Endothelial cell of umbilical vein (primary cell): ENCODE data around the gene PLAGL2. TPM values are rescaled to one million over a fixed set of nuclear protein-coding genes. Genes with fewer than 3 reads are reported as not detected.
"Not testable (repeated sequence)": the region's sequence is repeated elsewhere in the genome, so short reads cannot be mapped to it uniquely, and the experiment has no call there.

Experiments used
- BruUV-seq: library from RNA; stranded (reverse); fragments of 400-500 nt; replicated peaks from 2 replicates; lab custom pipeline; 2021; lab: Mats Ljungman, UMichigan
- CTCF ChIA-PET: fragments of 300-600, 350-600 bp; sonication (Branson Sonifier 250); formaldehyde crosslinking; loops from one replicate; lab custom pipeline; 2021; ENCODE audit warnings: antibody characterized with exemption, inconsistent platforms; lab: Charles Lee
- POLR2A ChIA-PET: fragments of 300-600, 350-600 bp; sonication (Branson Sonifier 250); formaldehyde crosslinking; loops from one replicate; lab custom pipeline; 2021; ENCODE audit warnings: antibody characterized with exemption, inconsistent platforms; lab: Charles Lee
- DNase-seq: peaks from one replicate; pipeline ENCODE4 v3.0.0-alpha.2; 2011; ENCODE audit warnings: low read depth, low spot score
- FAIRE-seq: peaks from 2 replicates; lab custom pipeline; 2011; peaks lifted over from hg19 to GRCh38; lab: Jason Lieb, UNC
- H2AFZ ChIP-seq: 2 replicates; pipeline ENCODE4 v1.6.0; 2012; ENCODE audit warnings: low read depth, low read length, control low read depth, inconsistent platforms
- H3K27ac ChIP-seq: 2 replicates; pipeline ENCODE4 v1.5.1; 2011; ENCODE audit warnings: low read depth, mild to moderate bottlenecking, control low read depth, low read length, moderate library complexity; ENCODE audit not compliant: insufficient read depth
- H3K27me3 ChIP-seq, 2 experiments: 2 replicates each; pipeline versions ENCODE4 v1.6.0 to v1.6.1; 2011; ENCODE audit warnings: low read length in 2 of 2, mixed read lengths in 1 of 2; ENCODE audit not compliant: control insufficient read depth in 2 of 2, insufficient read depth in 2 of 2
- H3K36me3 ChIP-seq, 2 experiments: 2 replicates in 1 of 2; 3 replicates in 1 of 2; pipeline ENCODE4 v1.5.1; 2011; ENCODE audit warnings: low read length in 2 of 2, mild to moderate bottlenecking in 1 of 2, moderate library complexity in 1 of 2; ENCODE audit not compliant: control insufficient read depth in 2 of 2, insufficient read depth in 2 of 2; ENCODE audit errors: extremely low read depth in 1 of 2
- H3K4me1 ChIP-seq: 3 replicates; pipeline ENCODE4 v1.5.1; 2011; ENCODE audit warnings: mild to moderate bottlenecking, low read length; ENCODE audit not compliant: control insufficient read depth, insufficient read depth; ENCODE audit errors: extremely low read depth
- H3K4me2 ChIP-seq: 2 replicates; pipeline ENCODE4 v1.6.1; 2011; ENCODE audit warnings: low read length, control low read depth, mixed read lengths; ENCODE audit not compliant: insufficient read depth
- H3K4me3 ChIP-seq, 3 experiments: fragments of 200-600 bp in 1 of 3; sonication (generic), shearing (Covaris generic) in 1 of 3; replicated peaks in 1 of 3; 2 replicates each; pipeline ENCODE4 v1.5.1; 2011 to 2016; ENCODE audit warnings: control low read depth in 3 of 3, low read length in 3 of 3, mild to moderate bottlenecking in 2 of 3, inconsistent platforms in 1 of 3, low read depth in 1 of 3, moderate library complexity in 1 of 3; ENCODE audit not compliant: insufficient read depth in 1 of 3
- H3K79me2 ChIP-seq: 2 replicates; pipeline ENCODE4 v1.6.0; 2012; ENCODE audit warnings: low read length, inconsistent platforms; ENCODE audit not compliant: control insufficient read depth, insufficient read depth
- H3K9ac ChIP-seq: replicated peaks from 2 replicates; pipeline ENCODE3; 2011; ENCODE audit warnings: low read length, control low read depth; ENCODE audit not compliant: insufficient read depth; ENCODE audit errors: extremely low read depth
- H3K9me1 ChIP-seq: replicated peaks from 3 replicates; pipeline ENCODE4 v1.6.0; 2011; ENCODE audit warnings: mild to moderate bottlenecking, low read length; ENCODE audit not compliant: control insufficient read depth, insufficient read depth; ENCODE audit errors: extremely low read depth
- H3K9me3 ChIP-seq: replicated peaks from 2 replicates; pipeline ENCODE4 v1.5.1; 2012; ENCODE audit warnings: low read length, inconsistent platforms; ENCODE audit not compliant: control insufficient read depth, insufficient read depth
- H4K20me1 ChIP-seq: replicated peaks from 2 replicates; pipeline ENCODE3; 2011; ENCODE audit warnings: mild to moderate bottlenecking, low read length; ENCODE audit not compliant: control insufficient read depth, insufficient read depth; ENCODE audit errors: extremely low read depth
- EZH2 ChIP-seq: IDR thresholded peaks from 2 replicates; pipeline ENCODE4 v1.6.1; 2012; ENCODE audit warnings: borderline replicate concordance, low read depth, mild to moderate bottlenecking, moderate library complexity, low read length, inconsistent platforms; ENCODE audit not compliant: severe bottlenecking
- FOS ChIP-seq: IDR thresholded peaks from 2 replicates; pipeline ENCODE4 v1.6.1; 2011; ENCODE audit warnings: mild to moderate bottlenecking, low read length, moderate library complexity, borderline replicate concordance; ENCODE audit not compliant: insufficient read depth
- GATA2 ChIP-seq: IDR thresholded peaks from 2 replicates; pipeline ENCODE4 v1.7.0; 2011; ENCODE audit warnings: low read depth, mild to moderate bottlenecking, moderate library complexity, mixed read lengths, low read length; ENCODE audit not compliant: insufficient read length, insufficient read depth
- JUN ChIP-seq: IDR thresholded peaks from 2 replicates; pipeline ENCODE4 v1.6.1; 2011; ENCODE audit warnings: borderline replicate concordance, low read depth; ENCODE audit not compliant: insufficient read length, insufficient read depth
- MYC ChIP-seq: IDR thresholded peaks from one replicate; pipeline ENCODE4 v1.6.1; 2011; ENCODE audit warnings: mild to moderate bottlenecking, low read depth, low read length
- POLR2A ChIP-seq: IDR thresholded peaks from 2 replicates; pipeline ENCODE4 v1.6.1; 2012; ENCODE audit warnings: low read depth, mild to moderate bottlenecking, control low read depth, low read length
- POLR2AphosphoS5 ChIP-seq: IDR thresholded peaks from 2 replicates; pipeline ENCODE4 v1.6.1; 2012; ENCODE audit warnings: low read depth, mild to moderate bottlenecking, control low read depth, low read length, moderate library complexity; ENCODE audit not compliant: insufficient read depth
- dilution Hi-C: fragments of 300-500 bp; cut with MboI; formaldehyde crosslinking; loops from one replicate; pipeline ENCODE4 v1.15.0; 2019; ENCODE audit warnings: low sequenced_read_pairs; ENCODE audit not compliant: extremely low pct_ligation_motif_present
- intact Hi-C: fragments of 100-400 bp; cut with micrococcal nuclease; formaldehyde crosslinking; loops from one replicate; pipeline ENCODE4 v1.10.0; 2022
- polyA plus RNA-seq, 4 experiments: library from polyadenylated mRNA; depleted of rRNA in 3 of 4; stranded (reverse) in 3 of 4; unstranded in 1 of 4; fragments of >200 nt; gene quantifications; 2 replicates each; pipeline versions ENCODE4 v1.2.1 to v1.2.3, GENCODE V29; 2011 to 2012; ENCODE audit warnings: missing spikeins in 1 of 4
- total RNA-seq: library from RNA; stranded (reverse); gene quantifications from 2 replicates; pipeline ENCODE4 v1.2.3, GENCODE V29; 2021
- TF ChIP-seq, protein P1 (sequence below): IDR thresholded peaks from 2 replicates; pipeline ENCODE4 v1.6.1; 2011; ENCODE audit not compliant: insufficient read depth, insufficient read length
- TF ChIP-seq, protein P2 (sequence below), 2 donors: IDR thresholded peaks; 1 replicate in 1 of 2; 2 replicates in 1 of 2; pipeline ENCODE4 v1.5.1; 2011; ENCODE audit warnings: low read length in 2 of 2, mild to moderate bottlenecking in 2 of 2, moderate library complexity in 2 of 2, control low read depth in 1 of 2, inconsistent platforms in 1 of 2, low read depth in 1 of 2; ENCODE audit not compliant: insufficient read depth in 1 of 2; ENCODE audit errors: extremely low read depth in 1 of 2

PLAGL2 gene
- total and polyA plus RNA-seq, 2 donors (not counting 3 experiments of a cell fraction or from before 2014, with no cell fraction given): 8.2 to 15.2 TPM

DNA sequence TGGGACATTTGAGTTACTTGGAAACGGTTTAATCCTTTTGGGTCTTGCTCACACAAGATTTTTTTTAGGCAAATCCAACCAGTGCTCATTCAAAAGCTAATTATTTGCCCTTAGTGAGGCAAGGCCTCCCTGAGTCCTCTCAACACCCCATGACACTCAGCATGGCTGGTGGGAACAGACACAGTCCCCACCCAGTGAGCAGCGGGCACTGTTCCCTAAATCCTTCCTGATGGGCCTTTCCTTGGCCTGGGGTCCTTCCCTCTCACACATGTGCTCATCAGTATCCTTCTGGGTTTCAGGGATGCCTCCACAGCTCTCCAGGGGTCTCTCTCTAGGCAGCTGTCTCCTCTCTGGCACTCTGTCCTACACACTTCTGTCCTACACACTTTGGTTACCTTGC, 28.0 kb downstream of the PLAGL2 start:
- no peak overlapping the region for H3K4me3 ChIP-seq
- H2AFZ ChIP-seq: no peak overlapping the region
- H3K27me3 ChIP-seq: no peaks in the 10 kb centered on the region
- FAIRE-seq: no peak
- dilution Hi-C loops: no loop called here
- no peak for DNase-seq
- CTCF ChIA-PET: no interaction called here
- intact Hi-C loops: no loop called here
- H4K20me1 ChIP-seq: no peaks in the 10 kb centered on the region
- H3K27ac ChIP-seq: no peak overlapping the region
- no TSS peak for BruUV-seq
- H3K79me2 ChIP-seq: no peaks in the 10 kb centered on the region
- POLR2A ChIA-PET: no interaction called here
- no peak overlapping the region for H3K9ac ChIP-seq
- no peaks in the 10 kb centered on the region for H3K9me3 ChIP-seq
- no peaks in the 10 kb centered on the region for H3K9me1 ChIP-seq
- no peak for TF ChIP-seq MYC
- no peak for TF ChIP-seq POLR2A
- TF ChIP-seq FOS: no peak
- TF ChIP-seq GATA2: no peak
- TF ChIP-seq, protein P1, sequence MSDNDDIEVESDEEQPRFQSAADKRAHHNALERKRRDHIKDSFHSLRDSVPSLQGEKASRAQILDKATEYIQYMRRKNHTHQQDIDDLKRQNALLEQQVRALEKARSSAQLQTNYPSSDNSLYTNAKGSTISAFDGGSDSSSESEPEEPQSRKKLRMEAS: no peak
- no peak for TF ChIP-seq POLR2AphosphoS5
- no peak for TF ChIP-seq EZH2
- no peak for TF ChIP-seq JUN
- TF ChIP-seq, protein P2, sequence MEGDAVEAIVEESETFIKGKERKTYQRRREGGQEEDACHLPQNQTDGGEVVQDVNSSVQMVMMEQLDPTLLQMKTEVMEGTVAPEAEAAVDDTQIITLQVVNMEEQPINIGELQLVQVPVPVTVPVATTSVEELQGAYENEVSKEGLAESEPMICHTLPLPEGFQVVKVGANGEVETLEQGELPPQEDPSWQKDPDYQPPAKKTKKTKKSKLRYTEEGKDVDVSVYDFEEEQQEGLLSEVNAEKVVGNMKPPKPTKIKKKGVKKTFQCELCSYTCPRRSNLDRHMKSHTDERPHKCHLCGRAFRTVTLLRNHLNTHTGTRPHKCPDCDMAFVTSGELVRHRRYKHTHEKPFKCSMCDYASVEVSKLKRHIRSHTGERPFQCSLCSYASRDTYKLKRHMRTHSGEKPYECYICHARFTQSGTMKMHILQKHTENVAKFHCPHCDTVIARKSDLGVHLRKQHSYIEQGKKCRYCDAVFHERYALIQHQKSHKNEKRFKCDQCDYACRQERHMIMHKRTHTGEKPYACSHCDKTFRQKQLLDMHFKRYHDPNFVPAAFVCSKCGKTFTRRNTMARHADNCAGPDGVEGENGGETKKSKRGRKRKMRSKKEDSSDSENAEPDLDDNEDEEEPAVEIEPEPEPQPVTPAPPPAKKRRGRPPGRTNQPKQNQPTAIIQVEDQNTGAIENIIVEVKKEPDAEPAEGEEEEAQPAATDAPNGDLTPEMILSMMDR (IDR thresholded peaks at IDR 0.05; ENCODE audit: extremely low read depth in 1 of 2, insufficient read depth in 1 of 2, low read depth in 1 of 2, low read length in 2 of 2): no peak
- no peaks in the 10 kb centered on the region for H3K4me1 ChIP-seq
- H3K36me3 ChIP-seq: no peaks in the 10 kb centered on the region
- H3K4me2 ChIP-seq: no peak overlapping the region

DNA sequence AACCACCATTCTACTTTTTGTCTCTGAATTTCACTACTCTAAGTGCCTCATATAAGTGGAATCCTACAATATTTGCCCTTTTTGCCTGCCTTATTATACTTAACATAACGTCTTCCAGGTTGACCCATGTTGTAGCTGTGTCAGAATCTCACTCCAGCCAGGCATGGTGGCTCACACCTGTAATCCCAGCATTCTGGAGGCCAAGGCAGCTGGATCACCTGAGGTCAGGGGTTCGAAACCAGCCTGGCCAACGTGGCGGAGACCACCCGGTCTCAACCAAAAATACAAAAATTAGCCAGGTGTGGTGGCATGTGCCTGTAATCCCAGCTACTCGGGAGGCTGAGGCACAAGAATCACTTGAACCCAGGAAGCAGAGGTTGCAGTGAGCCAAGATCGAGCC, 29.8 kb downstream of the PLAGL2 start:
- H3K27me3 ChIP-seq, intact Hi-C loops, BruUV-seq, H2AFZ ChIP-seq, H3K9ac ChIP-seq, CTCF ChIA-PET, H3K27ac ChIP-seq, H3K9me1 ChIP-seq, FAIRE-seq, H3K4me2 ChIP-seq, H3K36me3 ChIP-seq, dilution Hi-C loops, H4K20me1 ChIP-seq, H3K9me3 ChIP-seq, DNase-seq, POLR2A ChIA-PET, H3K4me3 ChIP-seq, H3K79me2 ChIP-seq, H3K4me1 ChIP-seq: not testable (repeated sequence)
